ENCODE data around the gene WBP2NL. TPM values are rescaled to one million over a fixed set of nuclear protein-coding genes. Genes with fewer than 3 reads are reported as not detected.
A peak's percentile ranks its signal among the peaks of the same experiment; 100 is the strongest.

The WBP2NL gene
- polyA plus RNA-seq, 2 of the 4 experiments (the other 2 are of a cell fraction), result 0.10 to 0.14 TPM

DNA sequence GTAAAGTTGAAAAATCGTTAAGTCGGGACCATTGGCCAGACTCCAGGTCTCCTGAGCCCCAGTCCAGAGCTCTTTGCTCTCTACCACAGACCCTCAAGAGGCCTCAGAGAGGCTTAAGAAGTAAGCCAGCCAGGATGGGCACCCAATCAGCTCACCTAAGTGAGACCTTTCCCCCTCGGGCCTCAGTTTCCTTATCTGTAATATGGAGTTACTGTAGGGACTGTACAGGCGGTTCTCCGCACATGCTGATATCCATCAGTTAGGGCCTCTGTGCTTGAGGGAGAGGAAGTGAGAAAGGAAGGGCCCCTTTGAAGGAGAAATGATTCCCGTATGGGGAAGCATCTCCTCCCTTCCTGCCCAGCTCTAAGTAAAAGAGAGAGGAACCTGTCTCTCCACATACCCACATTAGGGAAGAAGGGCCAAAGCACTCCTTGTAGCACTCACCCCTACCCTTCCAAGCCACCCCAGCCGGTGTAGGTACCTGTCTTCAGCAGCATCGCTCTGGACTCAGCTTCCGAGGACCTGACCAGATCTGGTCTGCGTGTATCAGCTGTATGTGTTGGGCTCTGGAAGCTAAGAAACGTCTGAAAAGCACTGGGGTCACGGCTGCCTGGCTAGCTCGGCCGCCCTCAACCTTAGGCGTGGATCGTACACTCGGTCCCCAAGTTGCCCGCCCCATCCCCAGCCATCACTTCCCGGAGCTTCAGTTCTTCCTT, 71.4 kb downstream of the WBP2NL start:
- WGBS (ENCODE audit: missing lambda C conversion rate), result 67% methylated on average over 10 of the region's 19 CpGs
- peaks cover 6% of the 10 kb centered on the region; the same call in 1 of the 3 replicates for H3K4me1 ChIP-seq
- POLR2A ChIA-PET, result no interaction called here
- peak overlapping the region; percentile 94 for H3K4me2 ChIP-seq
- no peak for TF ChIP-seq POLR2AphosphoS2 (conservative IDR thresholded peaks at IDR 0.05; ENCODE audit: low read length)
- TF ChIP-seq, protein P1, sequence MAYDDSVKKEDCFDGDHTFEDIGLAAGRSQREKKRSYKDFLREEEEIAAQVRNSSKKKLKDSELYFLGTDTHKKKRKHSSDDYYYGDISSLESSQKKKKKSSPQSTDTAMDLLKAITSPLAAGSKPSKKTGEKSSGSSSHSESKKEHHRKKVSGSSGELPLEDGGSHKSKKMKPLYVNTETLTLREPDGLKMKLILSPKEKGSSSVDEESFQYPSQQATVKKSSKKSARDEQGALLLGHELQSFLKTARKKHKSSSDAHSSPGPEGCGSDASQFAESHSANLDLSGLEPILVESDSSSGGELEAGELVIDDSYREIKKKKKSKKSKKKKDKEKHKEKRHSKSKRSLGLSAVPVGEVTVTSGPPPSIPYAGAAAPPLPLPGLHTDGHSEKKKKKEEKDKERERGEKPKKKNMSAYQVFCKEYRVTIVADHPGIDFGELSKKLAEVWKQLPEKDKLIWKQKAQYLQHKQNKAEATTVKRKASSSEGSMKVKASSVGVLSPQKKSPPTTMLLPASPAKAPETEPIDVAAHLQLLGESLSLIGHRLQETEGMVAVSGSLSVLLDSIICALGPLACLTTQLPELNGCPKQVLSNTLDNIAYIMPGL (CRISPR knock-in tag; IDR thresholded peaks at IDR 0.05; ENCODE audit: borderline replicate concordance), result no peak
- TF ChIP-seq EHF (CRISPR knock-in tag; IDR thresholded peaks at IDR 0.05), result no peak
- no peak for TF ChIP-seq REST (IDR thresholded peaks at IDR 0.05)
- TF ChIP-seq ZNF302 (CRISPR knock-in tag; IDR thresholded peaks at IDR 0.05), result no peak
- TF ChIP-seq KDM5A (IDR thresholded peaks at IDR 0.05), result no peak
- no peak for TF ChIP-seq RAD21 (conservative IDR thresholded peaks at IDR 0.05 in 1 of 2, IDR thresholded peaks at IDR 0.05 in 1 of 2)
- TF ChIP-seq, protein P2, sequence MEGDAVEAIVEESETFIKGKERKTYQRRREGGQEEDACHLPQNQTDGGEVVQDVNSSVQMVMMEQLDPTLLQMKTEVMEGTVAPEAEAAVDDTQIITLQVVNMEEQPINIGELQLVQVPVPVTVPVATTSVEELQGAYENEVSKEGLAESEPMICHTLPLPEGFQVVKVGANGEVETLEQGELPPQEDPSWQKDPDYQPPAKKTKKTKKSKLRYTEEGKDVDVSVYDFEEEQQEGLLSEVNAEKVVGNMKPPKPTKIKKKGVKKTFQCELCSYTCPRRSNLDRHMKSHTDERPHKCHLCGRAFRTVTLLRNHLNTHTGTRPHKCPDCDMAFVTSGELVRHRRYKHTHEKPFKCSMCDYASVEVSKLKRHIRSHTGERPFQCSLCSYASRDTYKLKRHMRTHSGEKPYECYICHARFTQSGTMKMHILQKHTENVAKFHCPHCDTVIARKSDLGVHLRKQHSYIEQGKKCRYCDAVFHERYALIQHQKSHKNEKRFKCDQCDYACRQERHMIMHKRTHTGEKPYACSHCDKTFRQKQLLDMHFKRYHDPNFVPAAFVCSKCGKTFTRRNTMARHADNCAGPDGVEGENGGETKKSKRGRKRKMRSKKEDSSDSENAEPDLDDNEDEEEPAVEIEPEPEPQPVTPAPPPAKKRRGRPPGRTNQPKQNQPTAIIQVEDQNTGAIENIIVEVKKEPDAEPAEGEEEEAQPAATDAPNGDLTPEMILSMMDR (IDR thresholded peaks at IDR 0.05), result no peak
- TF ChIP-seq, protein P3, sequence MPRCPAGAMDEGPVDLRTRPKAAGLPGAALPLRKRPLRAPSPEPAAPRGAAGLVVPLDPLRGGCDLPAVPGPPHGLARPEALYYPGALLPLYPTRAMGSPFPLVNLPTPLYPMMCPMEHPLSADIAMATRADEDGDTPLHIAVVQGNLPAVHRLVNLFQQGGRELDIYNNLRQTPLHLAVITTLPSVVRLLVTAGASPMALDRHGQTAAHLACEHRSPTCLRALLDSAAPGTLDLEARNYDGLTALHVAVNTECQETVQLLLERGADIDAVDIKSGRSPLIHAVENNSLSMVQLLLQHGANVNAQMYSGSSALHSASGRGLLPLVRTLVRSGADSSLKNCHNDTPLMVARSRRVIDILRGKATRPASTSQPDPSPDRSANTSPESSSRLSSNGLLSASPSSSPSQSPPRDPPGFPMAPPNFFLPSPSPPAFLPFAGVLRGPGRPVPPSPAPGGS (IDR thresholded peaks at IDR 0.05), result no peak
- TF ChIP-seq TFCP2L1 (CRISPR knock-in tag; IDR thresholded peaks at IDR 0.05), result no peak
- no peak for TF ChIP-seq FOSL2 (IDR thresholded peaks at IDR 0.05)
- TF ChIP-seq FOSL2 (CRISPR knock-in tag; IDR thresholded peaks at IDR 0.05), result no peak
- no peak for TF ChIP-seq NFE2L2 (conservative IDR thresholded peaks at IDR 0.05; ENCODE audit: low read length)
- no peak for TF ChIP-seq SREBF2 (IDR thresholded peaks at IDR 0.05)
- no peak for TF ChIP-seq CHD4 (IDR thresholded peaks at IDR 0.05; ENCODE audit: borderline replicate concordance)
- no peak for TF ChIP-seq RFX5 (IDR thresholded peaks at IDR 0.05)
- TF ChIP-seq EHMT2 (IDR thresholded peaks at IDR 0.05; ENCODE audit: low read depth), result no peak
- no peak for TF ChIP-seq EP300 (IDR thresholded peaks at IDR 0.05)
- no peak for TF ChIP-seq ELK1 (IDR thresholded peaks at IDR 0.05; ENCODE audit: low read depth, low read length)
- no peak for TF ChIP-seq RNF2 (IDR thresholded peaks at IDR 0.05; ENCODE audit: borderline replicate concordance, low read depth)
- TF ChIP-seq HOXB13 (CRISPR knock-in tag; IDR thresholded peaks at IDR 0.05; ENCODE audit: low read depth), result no peak
- no peak for DNase-seq (ENCODE audit: low read depth in 1 of 2, low spot score in 1 of 2)
- no peaks in the 10 kb centered on the region for H3K9me3 ChIP-seq
- CTCF ChIA-PET, result interaction anchor here (1.3 kb wide), 1 partner anchor 375 kb away, joined by 3 read pairs; no protein-coding TSS in a partner anchor
- ATAC-seq, result no peak; a peak in 4 of 6 replicates
- H3K4me3 ChIP-seq, result peak overlapping the region; percentile 47
- peak overlapping the region; percentile 68 to 84; a peak in 5 of 6 replicates for H3K27ac ChIP-seq
- no peak for FAIRE-seq

Data from A549 (cell line).